GM19193 (cell line): Measurements from ENCODE around the gene GTPBP3.

Source experiments
- POLR2A ChIP-seq: IDR thresholded peaks from 4 replicates; pipeline ENCODE4 v1.6.1; 2011; ENCODE audit not compliant: insufficient read depth, insufficient read length; ENCODE audit errors: extremely low read depth

The GTPBP3 gene, protein sequence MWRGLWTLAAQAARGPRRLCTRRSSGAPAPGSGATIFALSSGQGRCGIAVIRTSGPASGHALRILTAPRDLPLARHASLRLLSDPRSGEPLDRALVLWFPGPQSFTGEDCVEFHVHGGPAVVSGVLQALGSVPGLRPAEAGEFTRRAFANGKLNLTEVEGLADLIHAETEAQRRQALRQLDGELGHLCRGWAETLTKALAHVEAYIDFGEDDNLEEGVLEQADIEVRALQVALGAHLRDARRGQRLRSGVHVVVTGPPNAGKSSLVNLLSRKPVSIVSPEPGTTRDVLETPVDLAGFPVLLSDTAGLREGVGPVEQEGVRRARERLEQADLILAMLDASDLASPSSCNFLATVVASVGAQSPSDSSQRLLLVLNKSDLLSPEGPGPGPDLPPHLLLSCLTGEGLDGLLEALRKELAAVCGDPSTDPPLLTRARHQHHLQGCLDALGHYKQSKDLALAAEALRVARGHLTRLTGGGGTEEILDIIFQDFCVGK

GRCh38 chr19:17336872-17337674 is at the start of gene GTPBP3:
GTPBP3 (plus strand) TSS chr19:17337553; CDS start chr19:17337612, 59 bp downstream.
- peak; percentile 79 for TF ChIP-seq POLR2A

GRCh38 chr19:17289489-17289888 is 47.9 kb upstream of the GTPBP3 start:
- TF ChIP-seq POLR2A, result no peak

DNA sequence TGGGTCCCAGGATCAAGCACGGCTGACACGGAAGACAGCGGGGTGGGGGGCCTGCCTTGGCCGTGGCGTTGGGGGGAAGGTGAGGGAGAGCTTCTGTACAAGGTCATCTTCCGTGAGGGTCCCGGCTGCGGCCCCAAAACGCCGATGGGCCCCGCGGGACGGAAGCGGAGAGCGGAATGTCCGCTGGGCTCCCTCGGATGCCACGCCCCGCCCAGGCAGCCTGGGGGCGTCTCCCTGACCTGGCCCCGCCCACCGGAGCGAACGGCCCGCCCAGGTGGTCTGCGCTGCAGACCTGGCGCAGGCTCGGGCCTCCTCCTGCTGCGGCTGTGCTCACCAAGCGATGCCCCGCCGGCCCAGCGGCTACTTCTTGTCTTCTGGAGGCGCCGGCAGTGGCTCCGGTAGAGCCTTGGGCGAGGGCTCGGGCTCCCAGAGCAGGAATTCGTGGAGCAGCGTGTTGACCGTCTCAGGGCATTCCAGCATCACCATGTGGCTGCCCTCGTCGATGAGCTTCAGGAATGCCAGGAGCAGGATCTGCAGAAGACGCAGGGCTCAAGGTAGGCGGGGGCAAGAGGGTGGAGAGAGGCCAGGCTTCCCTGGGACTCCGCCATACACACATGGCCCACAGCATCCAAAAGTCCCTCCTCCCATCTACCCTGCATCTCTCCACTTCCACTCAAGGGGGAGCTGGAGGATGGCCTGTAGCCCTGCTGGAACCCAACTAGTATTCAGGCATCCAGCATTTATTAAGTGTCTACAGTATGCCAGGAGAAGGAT is 44.9 kb upstream of the GTPBP3 start:
- no peak for TF ChIP-seq POLR2A

DNA sequence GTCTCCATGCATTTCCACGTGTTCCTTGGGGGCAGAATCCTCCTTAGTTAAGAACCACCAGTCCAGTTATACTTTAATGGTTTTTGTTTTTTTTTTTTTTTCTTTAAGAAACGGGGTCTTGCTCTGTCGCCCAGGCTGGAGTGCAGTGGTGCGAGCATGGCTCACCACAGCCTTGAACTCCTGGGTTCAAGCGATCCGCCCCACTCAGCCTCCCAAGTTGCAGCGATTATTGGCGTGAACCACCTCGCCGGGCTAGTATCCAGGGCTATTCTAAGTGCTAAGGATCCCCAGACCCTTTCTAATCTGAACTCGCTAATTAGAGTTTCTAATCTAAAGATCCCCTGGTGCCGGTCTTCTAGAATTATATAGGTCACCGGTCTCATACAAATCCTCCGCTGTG is 43.7 kb upstream of the GTPBP3 start:
- TF ChIP-seq POLR2A, result no peak

DNA sequence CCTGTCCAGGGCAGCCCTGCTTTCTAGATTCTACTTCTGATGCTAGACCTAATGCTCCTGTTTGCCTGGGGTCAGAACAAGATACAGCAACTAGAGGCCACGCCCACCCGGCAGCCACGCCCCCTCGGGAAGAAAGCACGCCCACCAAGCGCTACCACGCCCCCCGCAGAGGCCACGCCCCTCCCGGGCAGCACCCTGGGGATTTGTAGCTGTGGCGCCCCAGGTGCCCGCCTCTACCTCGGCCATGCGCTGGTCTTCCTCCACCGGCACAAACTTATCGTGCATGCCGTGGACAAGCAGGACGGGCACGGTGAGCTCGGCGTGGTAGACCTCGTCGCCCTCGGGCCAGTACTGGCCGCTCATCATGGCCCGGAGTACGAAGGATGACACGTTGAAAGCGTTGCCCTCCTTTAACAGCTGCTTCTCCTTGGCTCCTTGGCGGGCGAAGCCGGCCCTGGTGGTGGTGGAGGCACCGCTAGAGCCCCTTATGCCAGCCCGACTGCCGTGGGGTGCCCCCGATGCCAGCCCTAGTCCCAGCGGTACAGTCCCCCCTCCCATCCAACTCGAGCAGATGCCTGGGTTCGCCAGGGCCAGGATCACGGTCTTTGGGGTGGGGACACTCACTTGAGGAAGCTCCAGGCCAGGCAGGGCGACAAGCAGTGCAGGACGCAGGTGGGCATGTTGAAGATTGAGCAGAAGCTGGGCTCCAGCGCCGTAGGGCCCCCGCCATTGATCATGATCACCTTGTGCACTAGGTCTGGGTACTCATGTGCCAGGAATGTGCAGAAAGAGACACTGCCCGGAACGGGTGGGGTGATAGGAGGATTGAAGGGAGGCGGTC is 43.1 kb upstream of the GTPBP3 start:
- TF ChIP-seq POLR2A, result no peak

DNA sequence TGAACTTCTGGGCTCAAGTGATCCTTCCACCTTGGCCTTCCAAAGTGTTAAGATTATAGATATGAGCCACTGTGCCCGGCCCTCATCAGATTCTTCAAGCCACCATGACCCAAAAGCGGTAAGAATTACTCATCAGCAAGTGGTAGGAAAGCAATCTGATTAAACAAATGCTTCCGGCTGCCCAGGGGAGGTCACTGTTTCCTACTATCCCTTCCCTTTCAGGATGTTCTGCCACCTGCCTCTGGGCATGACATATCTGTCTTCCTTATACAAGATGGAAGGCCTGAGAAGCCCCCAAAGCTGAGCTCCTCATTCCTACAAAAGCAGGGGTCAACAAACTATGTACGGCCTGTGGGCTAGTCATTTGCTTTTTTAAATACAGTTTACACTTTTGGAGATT is 41.1 kb upstream of the GTPBP3 start:
- TF ChIP-seq POLR2A, result no peak

GRCh38 chr19:17296976-17297375 is 40.4 kb upstream of the GTPBP3 start:
- TF ChIP-seq POLR2A, result no peak

DNA sequence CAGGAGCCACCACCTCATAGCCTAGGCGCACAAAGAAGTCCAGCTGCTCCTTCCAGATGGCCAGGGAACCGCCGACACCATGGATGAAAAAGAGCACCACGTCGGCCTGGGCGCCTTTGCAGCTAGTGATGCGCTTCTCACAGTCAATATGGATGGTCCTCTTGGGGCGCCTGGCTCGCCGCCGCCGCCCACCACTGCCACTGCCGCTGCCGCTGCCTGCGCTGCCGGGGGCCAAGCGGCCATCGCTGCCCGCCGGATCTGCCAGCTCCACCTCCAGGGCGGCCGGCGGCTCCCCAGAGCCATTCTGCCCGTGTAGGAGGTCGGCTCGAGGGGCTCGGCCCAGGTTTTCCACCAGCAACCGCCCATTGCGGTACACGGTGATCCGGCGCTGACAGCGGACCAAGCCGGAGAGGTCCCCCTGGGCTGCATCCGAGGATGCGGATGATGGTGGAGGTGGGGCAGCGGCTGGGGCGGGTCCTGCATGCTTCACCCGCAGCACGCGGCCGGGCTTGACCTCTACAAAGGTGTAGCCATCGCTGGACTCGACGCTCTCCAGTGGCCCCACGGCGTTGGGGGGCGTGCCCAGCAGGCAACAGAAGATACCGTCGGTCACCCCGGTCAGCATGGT is 36.2 kb upstream of the GTPBP3 start:
- no peak for TF ChIP-seq POLR2A

GRCh38 chr19:17302391-17303166 is 34.8 kb upstream of the GTPBP3 start:
- TF ChIP-seq POLR2A, result no peak

DNA sequence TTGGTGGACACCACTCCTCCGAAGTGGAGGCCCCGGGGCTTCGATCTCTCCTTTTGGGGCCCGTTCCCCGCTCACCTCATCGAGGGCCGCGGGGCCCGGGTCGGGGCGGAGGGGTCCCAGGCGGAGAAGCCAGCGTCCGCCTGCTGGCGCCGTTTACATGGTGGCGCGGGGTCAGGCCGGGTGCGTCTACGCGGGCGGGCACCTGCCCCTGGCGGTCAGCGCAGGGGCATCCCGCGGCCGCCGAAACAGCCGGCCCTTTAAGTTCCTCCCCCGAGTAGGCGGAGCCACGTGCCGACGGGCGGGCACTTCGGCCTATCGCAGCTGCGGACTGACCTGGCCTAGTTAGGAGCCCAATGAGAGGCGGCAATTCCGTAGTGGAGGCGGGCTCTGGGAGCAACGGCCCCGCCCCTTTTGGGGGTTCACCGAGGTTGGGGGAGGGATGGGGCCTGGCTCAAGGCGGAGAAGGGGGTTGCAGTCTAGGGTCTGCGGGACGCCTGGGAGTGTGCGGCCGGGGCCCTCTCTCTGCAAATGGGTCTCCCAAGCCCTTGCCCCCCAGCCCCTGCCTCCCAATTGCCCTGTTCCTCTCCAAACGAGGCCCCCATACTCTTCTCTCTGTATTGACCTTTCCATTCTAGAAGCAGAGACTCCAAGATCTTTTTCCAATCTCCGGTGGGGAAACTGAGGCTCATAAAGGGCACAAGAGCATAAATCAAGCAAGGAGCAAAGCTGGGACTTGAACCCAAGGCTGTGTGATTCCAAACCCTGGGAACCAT is 34.0 kb upstream of the GTPBP3 start, which contains the start of gene ABHD8:
ABHD8 (minus strand) TSS at position 259 of the 773 bp plus-strand sequence. CDS start 1,809 bp downstream, outside the sequence.
- TF ChIP-seq POLR2A, result peak; percentile 37

GRCh38 chr19:17303940-17304267 is 33.4 kb upstream of the GTPBP3 start:
- no peak for TF ChIP-seq POLR2A
